ENCODE results near the gene BCR. TPM values are rescaled to one million over a fixed set of nuclear protein-coding genes. Genes with fewer than 3 reads are reported as not detected.
"Not testable (repeated sequence)": the region's sequence is repeated elsewhere in the genome, so short reads cannot be mapped to it uniquely, and the experiment has no call there.

BCR gene
- total and polyA plus RNA-seq, 12 donors, result 10.9 to 33.4 (median 25.8) TPM

DNA sequence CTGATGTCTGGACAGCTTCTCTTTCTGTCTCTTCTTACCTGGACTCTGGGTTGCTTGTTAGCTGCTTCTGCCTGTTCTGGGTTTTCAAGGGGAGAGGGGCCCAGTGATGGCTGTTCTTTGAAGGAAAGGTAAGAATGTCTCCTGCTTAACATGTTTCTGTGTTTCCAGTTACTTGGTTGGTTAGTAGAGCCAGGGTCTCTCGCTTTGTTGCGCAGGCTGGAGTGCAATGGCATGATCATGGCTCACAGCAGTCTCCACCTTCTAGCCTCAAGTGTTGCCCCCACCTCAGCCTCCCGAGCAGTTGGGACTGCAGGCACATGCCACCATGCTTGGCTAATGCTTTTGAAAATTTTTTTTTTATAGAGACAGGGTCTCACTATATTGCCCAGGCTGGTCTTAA lies 126.6 kb downstream of the BCR start:
- no peaks in the 10 kb centered on the region for H3K9me3 ChIP-seq
- H3K27me3 ChIP-seq, result no peaks in the 10 kb centered on the region
- peak overlapping the region; percentile 22 to 88 (median 74) for H3K27ac ChIP-seq
- DNase-seq (no peak), ATAC-seq (no peak)
- intact Hi-C loops (cut with DNase I), result loop anchor here in 2 of 10 donors (10.0 kb wide), 2 partner anchors 78 to 228 kb away; no protein-coding TSS in a partner anchor
- H3K4me3 ChIP-seq, result no peak overlapping the region
- TF ChIP-seq CTCF (IDR thresholded peaks at IDR 0.05), result no peak
- peaks cover 10 to 26% (median 24%) of the 10 kb centered on the region in 9 donors for H3K4me1 ChIP-seq
- WGBS, 2 donors, result 97 to 98% methylated on average over 3 of the region's 3 CpGs
- peaks cover 0 to 20% (median 0%) of the 10 kb centered on the region in 9 donors for H3K36me3 ChIP-seq

GRCh38 chr22:23307511-23307910 lies 127.2 kb downstream of the BCR start:
- Histone ChIP-seq H3K36me3 (peaks cover 0 to 17% (median 0%) of the 10 kb centered on the region in 9 donors), H3K4me1 (peaks cover 10 to 26% (median 24%) of the 10 kb centered on the region in 9 donors)
- not testable (repeated sequence) for H3K4me3 ChIP-seq, H3K27me3 ChIP-seq, ATAC-seq, DNase-seq, H3K9me3 ChIP-seq, H3K27ac ChIP-seq
- WGBS, 2 donors, result 74 to 93% methylated on average over 9 of the region's 10 CpGs
- intact Hi-C loops (cut with DNase I), result loop anchor here in 2 of 10 donors (10.0 kb wide), 2 partner anchors 77 to 227 kb away; no protein-coding TSS in a partner anchor

GRCh38 chr22:23309261-23309660 lies 129.0 kb downstream of the BCR start:
- not testable (repeated sequence) for ATAC-seq, H3K27ac ChIP-seq, H3K4me3 ChIP-seq, DNase-seq, H3K27me3 ChIP-seq, H3K9me3 ChIP-seq
- 92 to 99% methylated on average over 8 to 9 of the region's 12 CpGs for WGBS, 2 donors
- Histone ChIP-seq H3K4me1 (peaks cover 10 to 26% (median 24%) of the 10 kb centered on the region in 9 donors), H3K36me3 (peaks cover 0 to 24% (median 0%) of the 10 kb centered on the region in 9 donors)
- intact Hi-C loops (cut with DNase I), result loop anchor here in 2 of 10 donors (10.0 kb wide), 2 partner anchors 76 to 226 kb away; no protein-coding TSS in a partner anchor

- peaks cover 4 to 19% (median 14%) of the 10 kb centered on the region in 9 donors for H3K4me1 ChIP-seq
- WGBS, 2 donors, result 67 to 79% methylated on average over 5 of the region's 15 CpGs
- H3K9me3 ChIP-seq, H3K27ac ChIP-seq, H3K4me3 ChIP-seq, DNase-seq, ATAC-seq, H3K27me3 ChIP-seq: not testable (repeated sequence)
- H3K36me3 ChIP-seq, result peaks cover 0 to 35% (median 0%) of the 10 kb centered on the region in 9 donors
- intact Hi-C loops (cut with DNase I), result loop anchor here in 3 of 10 donors (5.0 to 10.0 kb wide), 3 partner anchors 77 to 284 kb away; no protein-coding TSS in a partner anchor
Measured at GRCh38 chr22:23310443-23311097, 130.3 kb downstream of the BCR start.

DNA sequence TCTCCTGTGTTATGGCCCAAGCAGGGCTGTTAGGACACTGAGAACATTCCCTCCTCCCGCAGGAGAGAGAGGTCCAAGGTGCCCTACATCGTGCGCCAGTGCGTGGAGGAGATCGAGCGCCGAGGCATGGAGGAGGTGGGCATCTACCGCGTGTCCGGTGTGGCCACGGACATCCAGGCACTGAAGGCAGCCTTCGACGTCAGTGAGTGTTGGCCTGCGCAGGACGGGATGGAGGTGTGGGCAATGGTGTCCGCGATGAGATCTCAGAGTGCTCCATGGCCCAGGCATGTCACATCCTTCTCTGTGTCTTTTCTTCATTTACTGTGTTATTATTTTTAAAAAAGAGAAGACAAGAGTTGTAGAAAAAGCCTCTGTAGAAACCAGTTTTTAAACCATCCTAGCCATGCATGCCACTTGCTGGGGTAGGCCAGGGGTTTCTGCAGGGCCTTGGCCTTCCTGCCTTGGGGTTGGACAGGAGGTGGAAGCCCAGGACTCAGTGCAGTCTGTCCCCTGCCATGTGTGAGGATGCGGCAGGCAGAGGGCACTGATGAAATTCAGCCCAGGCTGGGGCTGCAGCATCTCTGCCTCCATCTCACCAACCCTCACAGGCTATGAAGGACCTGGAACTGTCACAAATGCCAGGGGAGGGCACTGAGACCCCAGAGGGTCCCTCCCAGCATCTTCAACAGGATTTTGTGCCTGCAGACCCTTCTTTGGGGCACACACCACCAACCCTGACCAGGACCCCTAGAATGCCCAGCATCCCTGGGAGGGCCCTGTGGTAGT lies 131.5 kb downstream of the BCR start:
- H3K4me1 ChIP-seq, result peaks cover 0 to 10% (median 2%) of the 10 kb centered on the region in 9 donors
- not testable (repeated sequence) for ATAC-seq, H3K4me3 ChIP-seq, H3K27ac ChIP-seq, H3K27me3 ChIP-seq, H3K9me3 ChIP-seq, DNase-seq
- 91 to 97% methylated on average over 17 of the region's 18 CpGs for WGBS, 2 donors
- H3K36me3 ChIP-seq, result peaks cover 0 to 36% (median 0%) of the 10 kb centered on the region in 9 donors
- intact Hi-C loops (cut with DNase I), result loop anchor here in 3 of 10 donors (5.0 to 10.0 kb wide), 3 partner anchors 75 to 283 kb away; no protein-coding TSS in a partner anchor
